ENCODE data around the gene CMTR1.

CMTR1 gene

DNA sequence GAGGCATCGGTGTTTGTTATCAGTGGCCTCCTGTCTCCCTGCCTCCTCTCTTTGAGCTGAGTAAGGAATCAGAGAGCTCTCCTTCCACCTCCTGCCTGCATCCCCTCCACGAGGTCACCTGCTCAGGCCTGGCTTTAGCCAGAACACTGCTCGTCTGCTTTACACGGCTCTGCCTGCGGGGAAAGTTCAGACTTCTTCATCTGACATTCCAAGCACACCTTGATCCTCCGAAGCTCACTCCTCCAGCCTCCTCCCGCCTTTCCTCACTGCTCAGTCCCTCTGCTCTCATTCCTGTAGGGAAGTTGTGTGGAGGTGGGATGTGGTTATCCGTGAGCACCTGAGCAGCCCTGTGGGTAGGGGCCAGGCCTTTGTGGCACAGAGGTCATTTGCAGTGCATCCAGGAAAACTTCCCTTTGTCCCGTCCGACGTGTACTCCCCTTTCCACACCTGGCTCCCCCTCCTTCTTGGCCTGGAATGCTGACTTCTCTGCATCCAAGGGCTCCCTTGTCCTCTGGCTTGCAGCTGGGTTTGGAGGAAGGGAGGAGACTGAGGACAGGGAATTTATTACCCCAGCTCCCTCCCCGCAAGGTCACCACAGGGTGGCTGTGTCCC, 79.5 kb downstream of the CMTR1 start:
- no peak for DNase-seq (ENCODE audit: low read depth)

DNA sequence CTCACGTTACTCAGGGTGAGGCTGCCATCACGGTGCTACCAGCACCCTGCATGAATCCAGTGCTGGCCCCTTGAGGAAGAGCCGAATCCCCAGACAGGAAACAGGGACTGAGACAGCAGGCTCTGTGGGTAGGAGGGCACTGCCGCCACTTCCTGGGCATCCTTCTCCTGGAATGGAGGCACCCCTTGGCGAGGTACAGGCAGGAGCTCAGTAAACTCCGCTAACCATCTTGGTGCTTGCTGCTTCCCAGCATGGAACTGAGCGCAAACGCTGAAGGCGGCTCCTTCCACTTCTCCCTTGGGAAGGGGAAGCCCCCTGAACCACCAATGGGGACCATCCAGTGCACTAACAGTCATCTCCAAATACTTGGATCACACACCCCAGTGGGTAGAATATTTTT, 80.1 kb downstream of the CMTR1 start:
- DNase-seq (ENCODE audit: low read depth): no peak

DNA sequence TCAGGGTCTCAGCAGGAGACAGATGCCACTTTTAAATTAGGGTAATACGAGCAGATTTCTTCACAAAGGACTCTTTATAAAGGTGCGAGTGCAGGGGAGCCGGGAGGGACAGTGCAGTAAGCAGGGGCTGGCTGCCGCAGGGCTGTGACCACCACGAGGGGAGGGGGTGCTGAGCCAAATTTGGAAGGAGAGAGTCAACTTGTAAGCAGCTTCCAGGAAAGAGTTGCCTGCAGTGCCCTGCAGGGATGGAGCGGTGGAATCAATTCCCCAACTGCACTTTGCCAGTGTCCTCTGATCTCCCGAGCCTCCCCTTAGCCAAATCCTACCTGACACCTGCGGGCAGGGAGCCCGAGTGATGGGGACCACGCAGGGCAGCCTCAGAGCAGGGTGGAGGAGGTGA, 80.6 kb downstream of the CMTR1 start:
- no peak for DNase-seq (ENCODE audit: low read depth)

DNA sequence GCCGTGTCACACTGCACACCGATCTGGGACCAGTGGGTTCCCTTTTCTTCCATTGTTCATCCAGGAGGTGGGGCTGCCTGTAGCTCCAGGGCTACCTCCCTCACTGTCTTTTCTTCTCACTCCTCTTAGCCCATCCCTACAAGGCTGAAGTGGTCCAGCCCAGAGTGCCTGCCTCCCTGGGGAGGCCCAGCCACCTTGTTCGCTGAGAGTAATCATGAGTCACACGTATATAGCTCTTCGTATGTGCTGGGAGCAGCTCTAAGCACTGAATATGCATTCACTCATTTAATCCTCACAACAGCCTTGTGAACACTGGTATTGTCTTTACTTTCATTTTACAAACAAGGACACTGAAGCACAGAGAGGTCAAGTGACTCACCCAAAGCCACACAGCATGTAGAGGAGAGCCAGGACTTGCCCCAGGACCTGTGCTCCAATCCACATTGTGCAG, 81.3 kb downstream of the CMTR1 start:
- no peak for DNase-seq (ENCODE audit: low read depth)

DNA sequence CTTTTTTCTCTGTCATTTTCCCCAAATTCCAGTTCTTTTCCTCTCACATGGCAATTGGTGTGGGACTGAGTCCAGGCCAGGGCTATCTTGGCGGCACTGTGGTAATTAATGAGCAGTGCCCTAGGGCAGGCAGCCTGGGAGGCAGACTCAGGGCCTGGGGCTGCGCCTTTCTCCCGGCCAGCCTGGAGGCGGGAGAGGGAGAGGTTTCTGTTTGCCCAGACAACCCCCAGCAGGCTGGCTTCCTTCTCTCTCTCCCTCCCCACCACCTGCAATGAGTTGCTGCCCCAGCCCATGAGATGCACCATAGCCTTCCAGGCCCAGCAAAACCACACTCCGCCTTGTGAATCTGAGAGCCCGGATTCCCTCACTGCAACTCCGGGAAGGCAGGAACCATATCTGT, 81.8 kb downstream of the CMTR1 start:
- no peak for DNase-seq (ENCODE audit: low read depth)

DNA sequence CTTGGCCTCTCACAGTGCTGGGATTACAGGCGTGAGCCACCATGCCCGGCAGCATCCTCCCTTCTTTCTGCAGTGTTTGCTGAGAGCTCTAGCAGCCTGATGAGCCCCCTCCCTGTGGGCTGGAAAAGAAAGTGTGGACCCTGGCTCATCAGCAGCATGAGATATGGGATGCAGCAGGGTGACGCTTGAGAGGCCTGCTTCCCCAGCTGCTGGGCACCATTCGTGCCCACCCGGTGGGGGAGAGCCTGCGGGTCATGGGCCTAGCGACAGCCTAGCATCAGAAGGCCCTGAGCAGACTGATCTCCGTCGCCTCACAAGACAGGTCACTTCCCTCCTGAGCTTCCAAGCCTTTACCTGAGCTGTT, 82.7 kb downstream of the CMTR1 start:
- no peak for DNase-seq (ENCODE audit: low read depth)

DNA sequence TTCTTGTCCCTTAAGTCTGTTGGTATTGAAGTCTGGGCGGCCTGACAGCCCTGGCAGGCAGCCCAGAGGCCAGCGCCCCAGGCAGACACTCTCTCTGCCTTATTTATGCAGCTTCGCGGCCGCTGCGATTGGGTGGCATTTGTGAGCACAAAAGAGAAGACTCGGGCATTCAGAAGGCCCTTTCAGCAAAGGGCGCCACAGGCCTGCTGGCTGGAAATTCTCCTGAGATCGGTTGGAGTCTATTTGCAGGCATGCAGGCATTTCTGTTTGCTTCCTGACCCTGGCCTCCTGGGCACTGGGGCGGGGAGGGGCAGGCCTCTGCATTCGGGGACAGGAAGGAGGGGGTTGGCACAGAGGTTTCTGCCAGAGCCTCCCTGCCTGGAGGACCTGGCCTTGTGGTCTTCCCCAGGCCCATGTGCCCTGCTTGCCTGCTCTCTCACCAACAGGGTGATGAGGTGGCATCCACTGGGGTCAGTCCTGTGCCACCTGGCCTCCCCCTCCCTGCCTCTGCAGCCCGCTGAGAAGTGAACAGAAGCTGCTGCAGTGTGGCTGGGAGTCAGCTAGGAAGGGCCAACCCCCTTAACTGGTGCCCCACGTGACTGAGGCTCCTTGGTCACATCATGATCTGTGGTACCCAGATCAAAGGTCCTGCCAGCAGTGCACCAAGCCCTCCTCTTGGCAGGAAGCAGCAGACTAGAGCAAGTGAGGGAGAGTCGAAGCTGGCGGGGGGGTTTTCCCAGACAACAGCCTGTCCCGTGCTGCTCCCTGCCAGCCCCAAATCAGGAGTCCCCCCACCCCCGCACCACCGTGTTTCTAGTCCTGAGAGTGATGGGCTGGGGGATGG, 83.3 kb downstream of the CMTR1 start:
- peak; percentile 41 for DNase-seq (ENCODE audit: low read depth)

DNA sequence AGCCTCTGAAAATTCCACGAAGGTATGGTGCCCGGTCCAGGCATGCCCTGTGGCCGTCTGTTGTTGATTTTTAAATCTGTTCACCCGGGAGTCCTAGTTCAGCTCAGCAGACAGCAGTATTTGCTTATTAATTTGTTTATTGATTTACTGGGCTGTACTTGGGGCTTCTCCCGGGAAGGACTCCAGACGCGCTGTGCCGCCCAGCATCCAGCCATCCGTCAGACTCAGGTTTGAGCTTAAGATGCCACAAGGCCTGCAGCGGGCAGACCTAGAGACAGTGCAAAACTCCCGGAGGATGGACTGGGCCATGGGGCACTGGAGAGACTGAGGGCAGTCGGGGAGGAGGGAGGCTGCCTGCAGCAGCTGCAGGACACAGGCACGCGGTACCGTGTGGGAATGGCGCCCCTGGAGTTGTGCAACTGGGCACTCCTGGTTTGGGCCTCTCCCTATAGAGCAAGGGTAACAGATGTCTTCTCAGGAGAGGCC, 83.9 kb downstream of the CMTR1 start:
- no peak for DNase-seq (ENCODE audit: low read depth)

DNA sequence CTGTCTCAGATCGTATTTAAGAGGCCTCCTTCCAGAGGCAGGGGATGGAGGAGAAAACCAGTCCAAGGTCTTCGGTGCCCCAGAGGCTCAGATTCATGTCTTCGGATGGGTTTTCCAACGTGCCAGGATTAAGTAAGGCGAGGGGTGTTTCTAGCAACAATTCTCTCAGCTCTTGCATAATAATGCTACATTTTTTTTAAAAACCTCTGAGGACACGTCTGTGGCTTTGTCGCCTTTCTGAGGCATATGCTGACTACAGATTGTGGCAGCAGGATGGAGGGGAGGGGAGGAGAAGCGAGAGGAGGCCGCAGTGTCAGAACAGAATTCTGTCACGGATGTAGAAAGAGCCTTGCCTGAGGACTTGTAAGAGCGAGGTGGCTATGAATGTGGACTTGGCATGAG, 84.4 kb downstream of the CMTR1 start:
- DNase-seq (ENCODE audit: low read depth): no peak

DNA sequence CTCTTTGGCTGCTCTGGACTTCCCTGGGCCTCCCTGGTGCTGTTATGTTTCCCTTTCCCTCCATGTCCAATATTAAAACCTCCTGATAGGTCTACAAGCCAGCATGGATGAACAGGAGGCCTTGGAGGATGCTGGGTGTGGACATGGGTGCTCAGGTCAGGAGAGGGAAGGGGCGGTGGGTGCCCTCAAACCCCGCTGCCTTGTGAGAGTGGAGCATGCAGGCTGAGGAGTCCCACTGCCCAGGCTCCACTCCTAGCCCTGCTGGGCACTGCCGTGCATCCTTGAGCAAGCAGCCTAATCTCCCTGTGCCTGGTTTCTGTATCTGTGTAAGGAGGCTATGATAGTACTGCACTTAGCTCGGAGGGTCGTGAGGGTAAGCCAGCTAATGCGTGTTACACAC, 85.1 kb downstream of the CMTR1 start:
- DNase-seq (ENCODE audit: low read depth): no peak

DNA sequence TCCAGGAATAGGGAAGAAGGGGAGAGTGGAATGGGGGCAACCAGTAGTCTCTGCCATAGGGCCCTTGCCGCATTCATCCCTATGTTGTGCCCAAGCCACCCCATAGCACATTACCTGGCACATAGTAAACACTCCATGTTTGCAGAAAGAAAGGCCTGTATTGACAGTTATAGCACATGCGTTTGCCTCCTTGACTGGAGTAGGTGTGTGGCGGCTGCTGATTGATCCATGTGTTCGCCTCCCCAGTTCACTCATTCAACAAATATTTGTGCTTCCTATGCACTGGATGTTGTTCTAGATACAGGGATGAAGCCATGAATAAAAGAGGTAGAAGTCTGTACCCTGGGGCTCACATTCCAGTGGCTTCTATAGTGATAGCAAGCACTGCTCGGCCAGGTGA, 86.4 kb downstream of the CMTR1 start:
- DNase-seq (ENCODE audit: low read depth): no peak

DNA sequence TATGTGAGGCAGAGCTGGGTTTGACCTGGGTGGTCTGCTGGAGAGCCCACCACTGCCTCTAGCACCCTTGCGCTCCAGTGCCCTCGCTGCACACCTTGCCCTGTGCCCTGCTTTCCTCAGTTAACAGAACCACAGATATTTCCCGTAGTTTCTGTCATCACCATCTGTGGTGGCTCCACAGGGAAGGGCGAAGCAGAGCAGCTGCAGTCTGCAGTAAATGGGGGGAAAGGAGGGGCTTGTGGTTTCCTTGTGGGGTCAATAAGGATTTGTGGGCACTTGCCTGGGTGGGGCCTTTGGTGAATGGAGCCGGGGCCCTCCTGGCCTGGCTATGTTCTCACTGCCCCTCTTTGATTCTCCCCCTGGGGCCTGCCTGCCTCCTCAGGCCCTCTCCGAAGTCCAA, 87.9 kb downstream of the CMTR1 start:
- no peak for DNase-seq (ENCODE audit: low read depth)

DNA sequence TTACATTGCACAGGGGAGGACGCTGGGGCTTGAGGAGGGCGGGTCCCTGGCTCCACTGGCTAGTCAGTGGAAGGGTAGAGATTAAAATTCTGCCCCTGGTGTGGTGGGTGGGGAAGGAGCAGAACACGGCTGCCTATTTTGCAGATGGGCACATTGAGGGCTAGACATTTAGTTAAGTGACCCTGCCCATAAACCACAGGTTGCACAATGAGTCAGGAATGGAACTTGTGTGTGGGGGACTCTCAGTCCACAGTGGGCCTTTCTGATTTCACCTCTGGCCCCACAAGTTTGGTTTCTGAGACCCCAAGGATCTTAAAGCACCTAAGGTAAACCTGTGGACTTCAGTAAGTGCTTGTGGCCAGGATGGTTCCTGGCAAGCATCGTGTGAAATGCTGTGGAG, 88.7 kb downstream of the CMTR1 start:
- DNase-seq (ENCODE audit: low read depth): no peak

DNA sequence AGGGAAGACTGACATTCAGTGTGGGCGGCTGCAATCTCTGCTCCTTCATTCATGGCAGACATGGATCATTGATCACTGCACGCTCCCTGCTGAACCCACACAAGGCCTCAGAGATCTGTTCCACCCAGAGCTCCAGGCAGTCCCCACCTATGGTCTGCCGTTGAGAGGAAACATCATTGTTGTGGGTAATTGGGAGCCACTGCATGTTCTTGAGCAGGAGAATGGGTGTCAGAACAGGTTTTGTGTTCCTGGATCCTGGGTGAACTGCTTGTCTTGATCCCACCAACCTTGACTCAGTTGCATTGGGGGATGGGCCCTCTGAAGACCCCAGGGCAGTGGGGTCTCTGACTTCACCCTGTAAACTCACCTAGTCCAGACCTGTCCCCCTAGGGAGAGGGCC, 89.8 kb downstream of the CMTR1 start:
- no peak for DNase-seq (ENCODE audit: low read depth)

DNA sequence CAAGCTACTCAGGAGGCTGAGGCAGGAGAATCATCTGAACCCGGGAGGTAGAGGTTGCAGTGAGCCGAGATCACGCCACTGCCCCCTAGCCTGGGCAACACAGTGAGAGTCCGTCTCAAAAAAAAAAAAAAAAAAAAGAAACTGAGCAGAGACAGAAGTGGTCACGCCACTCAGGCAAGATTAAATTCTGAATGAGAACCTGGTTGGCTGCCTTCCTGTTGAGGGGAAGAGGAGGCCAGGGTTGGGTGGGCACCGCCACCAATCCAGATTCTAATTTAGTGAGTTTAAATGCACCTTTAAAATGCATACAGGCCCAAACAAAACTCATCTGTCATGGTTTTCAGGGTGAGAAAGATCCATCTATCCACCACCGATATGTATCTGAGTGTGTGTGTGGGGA, 90.4 kb downstream of the CMTR1 start:
- DNase-seq (ENCODE audit: low read depth): no peak

DNA sequence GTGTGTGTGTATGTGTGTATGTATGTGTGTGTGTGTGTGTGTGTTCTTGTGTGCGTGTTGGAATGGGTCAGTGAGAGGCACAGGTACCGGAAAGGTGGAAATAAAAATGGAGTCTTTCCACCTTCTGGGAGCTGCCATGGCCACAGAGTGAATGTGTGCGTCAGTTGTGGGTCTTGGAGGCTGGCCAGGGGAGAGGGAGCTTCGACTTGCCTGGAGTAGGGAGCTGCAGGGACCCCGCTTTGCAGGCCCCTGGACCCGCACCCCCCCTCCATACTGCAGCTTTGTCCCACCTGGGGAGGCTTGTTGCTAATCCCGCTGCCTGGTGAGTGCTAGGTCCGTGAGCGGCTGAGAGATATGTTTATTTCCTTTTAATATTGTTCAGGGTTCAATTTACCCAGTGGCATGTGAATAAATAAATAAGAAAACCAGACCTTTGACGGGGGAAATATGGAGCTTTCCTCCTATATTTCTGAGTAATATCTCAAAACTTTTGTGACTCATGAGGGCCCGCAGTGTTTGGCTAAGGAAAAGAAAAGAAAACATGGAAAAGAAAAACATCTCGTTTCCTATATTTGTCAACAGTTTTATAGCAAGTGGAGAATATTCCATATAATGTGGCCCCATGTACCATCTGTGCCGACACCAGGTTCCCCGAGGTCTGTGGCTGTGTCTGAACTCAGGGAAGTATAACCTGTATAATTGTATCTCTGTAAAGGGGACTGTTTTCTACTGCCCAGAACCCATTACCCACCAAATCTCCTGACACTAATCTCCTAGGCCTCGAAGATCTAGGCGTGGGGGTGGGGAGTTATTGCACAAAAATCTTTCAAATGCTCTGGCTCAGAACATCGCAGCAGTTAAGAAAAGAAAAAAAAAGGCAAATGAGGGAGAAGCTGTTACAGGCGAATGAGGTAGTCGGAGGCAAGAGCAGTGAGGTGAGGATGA, 91.3 kb downstream of the CMTR1 start:
- DNase-seq (ENCODE audit: low read depth): no peak

DNA sequence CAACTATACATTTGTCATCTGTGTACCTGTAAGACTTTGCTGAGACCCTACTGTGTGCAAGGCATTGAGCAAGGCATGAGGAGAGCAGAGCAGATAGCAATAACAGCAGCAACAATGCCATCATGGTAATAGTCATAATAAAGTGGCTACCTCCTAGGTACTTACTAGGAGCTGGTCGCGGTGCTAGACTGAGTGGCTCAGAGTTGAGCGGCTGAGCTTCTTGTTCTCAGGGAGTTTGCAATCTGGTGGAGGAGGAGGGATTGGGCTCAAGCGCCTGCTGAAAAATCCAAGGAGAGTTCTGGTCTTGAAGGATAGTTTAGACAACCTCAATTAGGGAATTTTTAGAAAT, 91.9 kb downstream of the CMTR1 start:
- DNase-seq (ENCODE audit: low read depth): no peak

DNA sequence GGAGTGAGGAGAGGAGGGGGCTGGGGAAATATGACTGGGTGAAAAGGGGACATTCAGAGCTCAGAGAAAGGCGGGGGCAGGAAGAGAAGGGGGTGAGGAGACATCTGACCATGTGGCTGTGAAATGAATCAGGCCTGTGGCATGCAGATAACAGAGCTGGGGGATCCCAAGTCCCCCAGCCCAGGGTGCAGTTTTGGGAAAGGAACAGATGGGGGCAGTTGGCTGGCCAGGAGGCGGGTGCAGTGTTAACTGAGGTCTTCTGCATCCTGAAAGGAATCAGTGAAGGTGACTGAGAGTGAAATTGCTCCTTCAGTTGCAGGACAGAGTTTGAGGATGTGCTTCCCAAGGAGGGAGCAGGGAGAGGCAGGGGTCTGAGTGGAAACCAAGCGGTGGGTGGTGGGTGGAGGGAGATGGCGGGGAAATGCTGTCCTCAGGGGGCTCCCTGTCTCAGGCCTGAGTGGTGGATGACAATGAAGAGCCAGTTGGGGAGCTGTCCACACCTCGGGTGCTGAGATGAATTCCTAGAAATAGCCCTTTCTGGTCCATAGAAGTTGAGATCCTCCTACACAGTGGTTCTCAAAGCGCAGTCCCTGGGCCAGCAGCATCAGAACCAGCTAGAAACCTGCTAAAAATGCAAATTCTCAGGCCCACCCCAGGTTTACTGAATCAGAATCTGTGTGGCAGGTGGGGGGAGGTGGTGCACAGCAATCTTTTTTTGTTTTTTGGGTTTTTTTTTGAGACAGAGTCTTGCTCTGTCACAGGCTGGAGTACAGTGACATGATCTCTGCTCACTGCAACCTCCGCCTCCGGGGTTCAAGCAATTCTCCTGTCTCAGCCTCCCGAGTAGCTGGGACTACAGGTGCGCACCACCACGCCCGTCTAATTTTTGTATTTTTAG, 92.7 kb downstream of the CMTR1 start:
- no peak for DNase-seq (ENCODE audit: low read depth)

DNA sequence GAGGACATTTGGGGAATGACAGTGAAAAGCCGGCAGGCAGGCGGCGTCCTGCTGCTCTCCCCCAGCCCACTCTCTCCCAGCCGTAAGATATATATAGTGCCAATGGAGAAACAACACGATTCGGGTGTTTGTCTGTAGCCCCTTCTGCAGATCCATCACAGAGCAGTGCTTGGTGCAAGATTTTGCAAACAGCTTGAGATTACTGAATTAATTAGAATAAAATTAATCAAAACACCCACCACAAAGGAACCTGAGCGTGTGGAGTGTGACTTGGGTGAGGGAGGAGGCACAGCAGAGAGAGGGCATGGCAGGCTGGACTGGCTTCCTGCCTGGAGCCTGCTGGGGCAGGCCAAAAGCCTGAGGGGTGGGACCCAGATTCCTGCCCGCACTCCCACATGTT, 95.5 kb downstream of the CMTR1 start:
- DNase-seq (ENCODE audit: low read depth): no peak

DNA sequence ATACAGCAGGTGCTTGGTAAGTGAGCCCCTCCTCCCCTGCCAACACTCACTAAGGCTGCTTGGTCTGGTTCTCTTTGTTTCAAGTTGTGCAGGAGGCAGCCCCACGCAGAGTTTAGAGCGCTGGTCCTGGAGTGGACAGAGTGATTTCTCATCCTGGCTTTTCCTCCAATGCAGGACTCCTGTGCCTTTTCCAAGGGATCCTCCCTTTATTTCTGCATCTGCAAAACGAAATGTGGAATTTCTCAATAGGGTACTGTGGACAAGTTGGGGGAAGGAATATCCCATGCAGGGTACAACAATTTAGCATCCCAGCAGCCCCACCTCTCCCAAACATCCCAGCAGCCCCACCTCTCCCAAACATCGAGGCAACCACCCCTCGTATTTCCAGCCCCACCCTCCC, 97.3 kb downstream of the CMTR1 start:
- DNase-seq (ENCODE audit: low read depth): no peak

DNA sequence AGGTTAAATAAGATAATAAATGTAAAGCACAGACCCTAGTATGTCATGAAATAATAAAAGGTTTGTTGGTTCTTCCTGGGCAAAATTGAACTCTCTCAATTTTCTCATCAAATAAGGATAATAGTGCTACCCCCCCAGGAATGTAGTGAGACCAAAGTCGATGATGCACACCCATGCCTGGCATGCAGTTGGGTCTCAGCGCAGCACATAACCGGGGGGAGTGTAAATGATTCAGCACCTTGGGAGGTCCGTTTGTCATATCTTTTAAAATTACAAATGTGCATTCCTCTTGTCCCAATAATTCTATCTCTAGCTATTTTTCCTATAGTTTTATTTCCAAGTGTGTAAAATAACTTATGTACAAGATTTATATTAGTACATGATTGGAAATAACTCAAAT, 98.0 kb downstream of the CMTR1 start:
- no peak for DNase-seq (ENCODE audit: low read depth)
